Measurements from ENCODE around the gene ZNF521.

ZNF521 gene

DNA sequence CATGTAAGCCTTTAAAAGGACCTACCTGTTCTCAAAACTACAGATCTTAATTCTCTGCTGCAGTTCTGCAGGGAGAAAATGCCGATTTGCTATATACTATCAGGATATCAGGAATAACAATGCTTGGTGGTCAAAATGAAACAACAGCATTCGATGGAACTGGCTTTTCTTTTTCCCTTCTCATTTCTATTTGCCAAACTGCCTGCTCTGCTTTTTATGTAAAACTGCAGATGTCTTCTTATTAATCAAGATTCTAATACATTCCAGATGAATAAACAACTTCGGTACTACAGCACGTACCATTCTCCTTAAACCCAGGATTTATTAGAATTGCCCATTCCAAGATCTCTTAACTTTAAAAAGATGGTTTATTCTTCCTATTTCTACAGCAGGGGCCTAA, 100.9 kb downstream of the ZNF521 start:
- DNase-seq (ENCODE audit: low read depth in 2 of 2, low spot score in 1 of 2): no peak

DNA sequence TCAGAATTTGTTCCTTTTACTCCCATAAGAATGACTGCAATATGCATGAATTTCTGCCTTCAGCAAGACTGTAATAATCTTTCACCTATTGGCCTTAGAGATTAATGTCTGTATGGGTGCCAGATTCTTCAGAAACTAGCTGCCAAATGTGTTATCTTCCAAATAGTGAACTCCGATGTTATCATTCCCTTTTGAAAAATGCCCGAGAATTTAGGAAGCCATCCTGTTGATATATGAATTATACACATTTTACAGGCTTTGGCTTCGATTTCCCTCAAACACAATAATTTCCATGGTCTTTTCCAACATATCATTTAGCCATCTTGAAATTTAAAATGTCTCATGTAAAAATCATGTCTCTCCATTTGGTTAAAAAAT, 101.5 kb downstream of the ZNF521 start:
- DNase-seq (ENCODE audit: low read depth in 2 of 2, low spot score in 1 of 2): no peak

DNA sequence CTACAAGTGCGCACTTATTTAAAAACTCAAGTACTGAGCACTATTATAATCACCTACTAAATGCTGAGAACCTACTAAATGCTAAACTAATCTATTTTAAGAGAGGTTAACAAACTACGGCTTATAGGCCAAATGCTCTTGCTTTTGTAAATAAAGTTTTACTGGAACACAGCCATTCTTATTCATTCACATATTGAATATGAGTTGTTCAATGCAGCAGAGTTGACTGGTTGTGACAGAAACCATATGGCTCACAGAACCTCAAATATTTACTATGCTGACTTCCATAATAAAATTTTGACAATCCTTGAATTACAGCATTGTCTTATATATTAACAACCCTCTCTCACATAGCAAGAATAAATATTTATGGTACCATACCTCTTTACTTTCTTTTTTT, 103.2 kb downstream of the ZNF521 start:
- DNase-seq (ENCODE audit: low read depth in 2 of 2, low spot score in 1 of 2): no peak

DNA sequence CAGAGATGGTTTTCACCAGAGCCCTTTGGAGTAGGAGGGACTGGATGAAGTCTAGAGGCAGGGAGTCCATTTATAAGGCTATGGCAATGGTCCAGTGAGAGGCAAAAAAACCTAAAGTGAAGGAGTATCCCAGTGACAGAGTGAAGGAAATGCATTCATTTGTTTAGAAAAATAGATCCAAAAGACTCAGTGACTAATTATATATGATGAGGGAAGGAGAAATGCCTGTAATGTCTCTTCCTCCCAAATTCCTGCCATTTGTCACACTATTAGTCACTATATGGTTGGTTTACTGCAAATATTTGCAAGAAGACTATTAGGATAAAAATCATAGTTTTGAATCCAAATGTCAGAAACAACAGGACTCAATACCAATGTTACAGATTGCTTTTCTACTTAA, 104.2 kb downstream of the ZNF521 start:
- no peak for DNase-seq (ENCODE audit: low read depth in 2 of 2, low spot score in 1 of 2)

DNA sequence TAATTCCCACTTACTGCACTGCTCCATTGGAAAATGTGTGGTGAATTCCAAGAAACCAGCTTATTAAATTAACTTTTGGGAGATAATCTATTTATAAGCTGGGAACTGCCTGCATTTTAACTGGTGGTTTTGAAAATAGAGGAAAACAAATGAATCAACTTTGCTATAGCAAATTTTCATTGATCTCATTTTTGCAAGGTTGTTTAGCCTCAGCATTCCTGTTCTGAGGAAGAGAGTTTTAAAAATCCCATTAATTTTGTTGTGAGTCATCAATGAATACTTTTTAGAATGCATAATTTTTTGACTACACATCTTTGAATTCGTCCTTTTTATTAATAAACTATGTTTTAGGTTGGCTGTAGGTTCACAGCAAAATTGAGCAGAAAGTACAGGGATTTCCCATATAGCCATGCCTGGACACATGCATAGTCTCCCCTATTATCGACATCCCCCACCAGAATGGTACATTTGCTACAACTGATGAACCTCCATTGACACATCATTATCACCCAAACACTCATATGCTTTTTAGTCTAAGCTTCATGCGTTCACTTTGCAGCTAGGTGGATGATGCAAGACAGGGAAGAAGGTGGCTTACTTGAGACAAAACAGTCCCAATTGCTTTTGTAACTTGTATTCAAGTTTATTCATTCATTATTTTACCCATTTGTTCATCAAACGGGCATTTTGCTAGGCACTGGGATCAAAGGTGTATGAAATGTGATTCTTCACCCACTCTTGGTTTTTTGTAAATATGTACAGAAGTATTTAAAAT, 106.9 kb downstream of the ZNF521 start:
- DNase-seq (ENCODE audit: low read depth in 2 of 2, low spot score in 1 of 2): no peak

DNA sequence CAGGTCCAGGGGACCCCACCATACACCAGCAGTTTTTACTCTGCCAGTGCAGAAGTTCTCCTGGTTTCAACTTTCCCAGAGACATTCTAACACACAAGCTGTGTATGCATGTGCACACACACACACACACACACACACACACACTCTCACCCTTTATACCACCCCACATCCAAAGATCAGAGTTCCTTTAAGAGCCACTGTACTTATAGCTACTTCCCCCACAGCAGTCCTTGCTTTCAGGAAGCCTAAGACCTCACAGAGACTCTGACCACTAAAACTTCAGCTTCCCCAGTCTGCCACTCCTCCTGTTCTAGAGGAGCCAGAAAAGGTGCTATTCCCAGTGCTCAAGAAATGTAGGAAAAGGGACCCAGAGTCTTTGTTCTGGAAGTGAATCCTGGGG, 107.8 kb downstream of the ZNF521 start:
- no peak for DNase-seq (ENCODE audit: low read depth in 2 of 2, low spot score in 1 of 2)

DNA sequence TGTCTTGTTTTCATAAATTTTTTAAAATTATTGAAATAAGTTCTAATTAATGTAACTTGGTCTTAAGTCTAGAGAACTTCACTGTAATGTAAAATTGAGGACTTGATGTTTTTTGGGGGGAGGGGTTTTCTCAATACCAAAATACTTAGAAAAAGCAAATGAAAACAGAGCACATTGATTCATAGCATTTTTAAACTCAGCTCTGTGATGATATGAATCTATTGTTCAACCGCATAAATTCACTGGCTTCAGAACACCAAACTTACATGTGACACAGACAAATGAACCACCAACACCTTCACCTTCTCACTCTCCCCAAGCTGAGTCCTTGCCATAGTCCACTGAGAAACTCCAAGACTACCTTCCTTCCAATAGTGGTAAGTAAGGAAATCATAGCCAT, 108.2 kb downstream of the ZNF521 start:
- no peak for DNase-seq (ENCODE audit: low read depth in 2 of 2, low spot score in 1 of 2)

DNA sequence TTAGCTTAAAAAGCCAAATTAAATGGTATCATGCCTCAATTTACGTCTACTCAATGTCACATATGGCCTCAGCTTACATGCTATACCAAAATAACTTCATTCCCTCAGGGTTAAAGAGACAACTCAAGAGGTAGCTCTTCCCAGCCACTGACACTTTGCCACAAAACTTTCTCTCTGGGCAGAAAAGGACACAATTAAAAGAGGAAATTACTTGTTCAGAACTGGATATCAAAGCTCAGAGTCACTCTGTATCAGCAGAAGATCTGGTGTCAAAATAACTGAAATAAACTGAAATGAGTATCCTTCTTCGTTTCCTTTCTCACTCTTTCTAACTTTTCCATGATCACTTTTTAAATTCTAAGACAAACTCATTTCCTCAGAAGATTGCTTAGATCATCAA, 108.7 kb downstream of the ZNF521 start:
- DNase-seq (ENCODE audit: low read depth in 2 of 2, low spot score in 1 of 2): no peak

DNA sequence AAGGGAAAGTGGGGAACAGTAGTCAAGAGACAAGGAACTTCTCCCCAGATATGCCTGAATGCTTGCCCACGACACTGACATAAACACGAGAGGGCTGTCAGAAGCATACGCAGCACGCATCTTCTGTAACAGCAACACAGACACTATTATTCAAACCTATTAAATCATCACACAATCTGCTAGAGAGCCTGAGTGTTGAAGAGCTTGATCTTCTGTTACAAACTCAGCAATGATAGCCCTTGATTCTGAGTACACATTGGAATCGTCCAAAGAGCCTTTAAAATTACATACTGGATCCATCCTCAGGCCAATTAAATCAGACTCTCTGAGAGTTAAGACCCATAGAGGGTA, 111.6 kb downstream of the ZNF521 start:
- no peak for DNase-seq (ENCODE audit: low read depth in 2 of 2, low spot score in 1 of 2)

DNA sequence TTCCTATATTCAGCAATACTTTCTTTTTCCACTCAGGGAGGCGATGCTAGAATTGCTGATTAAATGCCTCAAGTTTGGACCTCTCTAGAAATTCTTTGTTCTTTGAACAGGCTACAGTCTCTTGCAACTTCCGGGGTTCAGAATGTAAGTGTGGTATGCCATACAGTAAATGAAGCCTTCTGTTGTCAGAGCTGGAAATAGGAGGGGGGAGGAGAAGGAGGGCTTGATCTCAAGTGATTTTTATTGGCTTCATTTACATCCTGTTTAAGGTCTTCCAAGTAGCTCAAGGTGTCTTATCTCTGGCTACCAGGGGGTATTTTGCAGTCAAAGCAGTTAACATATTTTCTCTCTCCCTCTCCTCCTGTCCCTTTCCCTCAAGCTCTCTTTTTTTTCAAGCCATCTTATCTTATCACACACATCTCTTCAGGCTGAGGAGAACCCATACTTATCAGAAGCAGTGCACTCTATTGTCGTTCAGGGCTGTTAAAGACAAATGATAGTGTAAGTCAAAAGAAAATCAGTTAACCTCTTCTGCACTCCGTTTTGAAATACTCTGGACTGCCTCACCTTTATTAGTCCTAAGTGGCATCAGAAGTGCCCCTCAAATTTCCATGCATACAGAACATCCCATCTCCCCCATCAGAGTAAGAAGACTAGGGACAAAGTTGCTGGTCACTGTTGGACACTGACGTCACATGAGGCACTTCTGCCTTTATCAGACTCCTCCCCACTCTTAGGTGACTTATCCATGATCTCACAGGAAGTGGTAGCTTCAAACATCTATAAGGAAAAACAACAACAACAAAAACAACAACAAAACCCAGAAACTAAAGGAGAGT, 112.2 kb downstream of the ZNF521 start:
- DNase-seq (ENCODE audit: low read depth in 2 of 2, low spot score in 1 of 2): no peak

DNA sequence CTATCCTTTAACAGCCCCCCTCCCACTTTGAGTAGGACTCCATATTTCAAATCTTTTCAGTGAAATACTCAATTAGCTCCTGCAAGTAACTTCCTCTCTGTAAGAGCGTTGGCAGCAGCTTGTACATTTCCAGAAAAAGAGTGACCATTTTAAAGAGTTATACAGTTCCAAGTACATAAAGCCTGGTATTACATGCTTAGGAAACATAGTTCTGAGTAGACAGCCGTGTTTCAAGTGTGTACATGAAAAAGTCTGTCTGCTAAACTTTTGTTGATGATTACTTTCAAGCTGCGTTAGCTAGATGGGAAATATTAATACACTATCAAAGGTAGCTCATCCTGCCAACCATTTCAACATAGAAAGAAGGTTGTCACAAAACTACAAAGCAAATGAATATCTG, 112.8 kb downstream of the ZNF521 start:
- no peak for DNase-seq (ENCODE audit: low read depth in 2 of 2, low spot score in 1 of 2)

DNA sequence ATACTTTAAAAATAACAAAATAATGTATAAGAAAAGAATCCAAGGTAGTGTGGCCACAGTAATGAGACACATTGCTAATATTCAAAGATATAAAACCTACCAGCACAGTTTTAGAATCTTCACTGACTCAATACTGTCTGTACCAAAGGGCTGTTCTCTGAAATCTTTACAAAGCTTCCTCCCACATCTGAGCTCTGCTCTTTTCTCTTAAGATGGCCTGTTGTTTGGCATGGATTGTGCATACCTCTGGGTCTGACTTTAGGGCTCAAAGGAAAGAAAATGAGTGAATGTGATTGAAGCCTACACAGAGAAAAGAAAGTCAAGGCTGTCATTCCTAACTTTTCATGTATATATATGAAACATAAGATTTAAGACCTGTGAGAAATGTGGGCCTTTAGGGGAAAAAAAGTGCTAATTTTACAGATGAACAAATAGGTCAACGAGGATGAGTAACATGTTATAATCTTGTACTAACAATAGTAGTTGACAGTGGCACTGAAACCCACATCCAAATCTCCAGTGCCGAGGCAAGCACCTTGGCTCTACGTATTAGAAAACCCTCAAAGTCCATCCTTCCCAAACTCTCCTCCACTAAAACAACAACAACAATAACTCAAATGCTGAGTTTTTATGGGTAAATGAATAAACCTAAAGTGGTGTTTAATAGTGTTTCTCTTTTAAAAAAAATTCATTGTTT, 114.2 kb downstream of the ZNF521 start:
- no peak for DNase-seq (ENCODE audit: low read depth in 2 of 2, low spot score in 1 of 2)

DNA sequence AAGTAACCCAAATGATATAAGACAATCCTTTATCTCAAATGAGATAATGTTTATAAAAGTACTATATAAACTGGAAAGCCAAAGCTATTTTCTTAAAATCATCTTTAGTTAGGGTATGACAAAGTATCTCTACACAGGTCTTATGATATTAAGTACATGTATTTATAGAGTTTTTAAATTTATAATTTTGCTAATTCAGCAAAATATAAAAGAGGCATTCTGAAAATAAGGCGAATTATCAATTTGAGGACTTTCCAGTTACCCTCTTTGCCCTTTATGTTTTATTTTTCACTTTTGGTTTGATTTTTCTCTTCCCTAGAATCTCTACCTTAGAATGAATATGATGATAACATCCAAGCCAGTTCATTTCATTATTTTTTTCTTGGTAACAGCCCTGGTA, 115.2 kb downstream of the ZNF521 start:
- DNase-seq (ENCODE audit: low read depth in 2 of 2, low spot score in 1 of 2): no peak

DNA sequence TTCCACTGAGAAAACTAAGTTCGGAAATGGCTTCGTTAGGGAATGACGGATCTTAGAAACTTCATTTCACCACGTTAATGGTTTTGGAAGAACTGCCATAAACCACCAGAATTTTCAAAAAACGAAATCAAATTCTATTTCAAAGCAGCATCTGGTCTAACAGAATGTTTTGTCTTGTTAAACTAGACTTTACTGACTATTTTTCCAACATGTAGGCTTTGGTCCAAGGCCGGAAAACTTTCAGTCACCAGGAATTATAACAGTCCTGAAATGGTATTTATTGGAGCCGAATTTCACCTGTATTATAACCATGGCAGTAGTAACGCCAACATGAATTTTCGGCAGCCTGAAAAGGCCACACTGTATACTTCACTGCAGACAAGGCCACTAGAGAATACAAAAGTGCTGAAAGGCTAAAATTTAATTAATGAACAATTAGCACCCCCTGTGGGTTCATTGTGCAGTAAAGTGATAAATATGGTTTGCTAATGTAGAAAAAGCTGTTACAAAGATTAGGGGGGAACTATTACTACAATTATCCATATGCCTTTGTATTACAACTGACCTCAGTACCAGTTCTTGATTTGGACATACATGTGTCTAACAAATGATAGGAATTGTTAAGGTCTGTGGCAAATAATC, 116.4 kb downstream of the ZNF521 start:
- no peak for DNase-seq (ENCODE audit: low read depth in 2 of 2, low spot score in 1 of 2)

DNA sequence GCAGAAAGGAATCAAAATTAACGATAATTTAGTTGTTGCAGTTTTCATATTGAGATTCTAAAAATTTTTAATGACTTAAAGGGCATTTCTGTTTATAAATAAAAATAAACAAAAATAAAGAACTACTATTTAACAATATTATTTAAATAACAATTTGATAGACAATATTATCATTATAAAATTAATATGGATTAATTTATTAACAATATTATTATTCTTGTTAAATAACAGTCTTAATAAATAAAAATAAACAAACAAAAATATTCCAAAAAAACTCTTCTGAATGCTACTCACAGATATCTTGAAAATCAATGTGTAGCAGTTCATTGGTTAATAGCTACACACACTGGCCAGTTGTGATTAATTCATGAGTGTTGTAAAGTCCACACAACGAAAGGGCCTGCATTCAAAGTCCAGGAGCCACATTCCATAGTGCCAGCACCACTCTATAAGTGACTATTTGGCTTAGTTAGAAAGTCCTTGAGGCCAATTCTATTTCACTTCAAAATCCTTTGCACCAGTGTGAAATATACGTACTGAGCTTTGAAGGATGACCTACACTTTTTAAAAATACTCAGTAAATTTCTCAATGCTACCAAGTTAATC, 117.1 kb downstream of the ZNF521 start:
- no peak for DNase-seq (ENCODE audit: low read depth in 2 of 2, low spot score in 1 of 2)

DNA sequence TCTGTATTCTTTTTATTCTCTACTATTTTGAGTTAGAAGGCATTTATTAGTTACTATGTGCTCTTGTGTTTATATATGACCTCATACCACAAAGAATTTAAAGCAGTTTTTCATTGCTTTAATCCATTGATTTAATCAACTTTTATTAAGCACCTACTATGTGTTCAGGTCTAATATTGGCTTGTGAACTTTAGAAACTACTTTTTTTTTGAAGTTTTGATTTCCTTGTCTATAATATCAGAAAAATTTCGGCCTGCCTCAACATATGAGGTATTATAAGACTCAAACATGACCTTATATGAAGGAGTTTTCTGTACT, 117.7 kb downstream of the ZNF521 start:
- no peak for DNase-seq (ENCODE audit: low read depth in 2 of 2, low spot score in 1 of 2)

DNA sequence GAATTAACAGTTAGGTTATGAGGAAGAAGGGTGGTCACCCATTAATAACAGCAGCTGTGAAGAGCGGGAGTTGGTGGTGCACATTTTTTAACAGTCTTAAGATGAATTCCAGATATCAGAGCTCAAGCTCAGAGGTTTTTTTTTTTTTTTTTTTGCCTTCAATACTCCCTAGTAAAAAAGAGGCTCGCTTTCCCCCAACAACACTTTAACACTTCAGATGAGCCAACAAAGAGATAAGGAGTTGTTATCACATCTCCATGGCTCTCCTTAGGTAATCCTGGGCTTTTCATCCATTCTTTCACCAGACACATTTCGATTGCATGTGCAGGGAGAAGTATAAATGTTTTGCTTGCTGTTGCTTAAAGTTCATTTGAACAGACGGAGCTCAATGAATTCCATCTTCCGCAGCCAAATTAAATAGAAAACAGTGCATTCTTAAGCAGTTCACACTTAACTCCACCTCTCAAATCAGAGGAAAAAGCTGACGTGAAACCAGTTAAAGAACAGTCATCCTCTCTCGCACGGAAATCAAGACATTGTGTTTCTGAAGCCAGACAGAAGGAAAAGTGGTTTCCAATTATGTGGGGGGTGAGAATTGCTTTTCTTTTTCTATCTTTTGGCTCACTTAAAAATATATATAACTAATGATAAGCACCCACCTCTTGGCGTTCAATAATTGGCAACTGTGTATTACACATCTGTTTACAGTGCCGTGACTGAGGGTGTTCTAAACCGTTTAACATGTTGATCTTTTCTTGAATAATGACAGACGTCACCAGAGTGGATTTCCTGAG, 118.2 kb downstream of the ZNF521 start:
- DNase-seq (ENCODE audit: low read depth in 2 of 2, low spot score in 1 of 2): no peak

DNA sequence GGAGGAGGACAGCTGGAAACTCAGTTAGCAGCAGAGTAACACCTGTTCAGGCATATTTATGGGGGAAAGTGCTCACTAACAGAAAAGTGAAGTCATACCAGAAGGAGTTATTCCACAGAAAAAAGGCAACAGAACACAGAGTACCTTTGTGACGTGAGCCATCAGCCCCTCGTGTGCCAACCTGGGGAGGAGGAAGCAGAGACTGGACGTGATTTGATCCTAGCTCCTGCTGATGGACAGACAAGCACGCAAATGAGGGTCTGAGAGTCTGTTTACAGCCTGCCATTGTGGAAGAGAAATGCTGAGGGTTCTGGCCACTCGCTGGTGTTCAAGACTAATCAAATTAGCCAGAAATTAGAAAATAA, 120.7 kb downstream of the ZNF521 start:
- no peak for DNase-seq (ENCODE audit: low read depth in 2 of 2, low spot score in 1 of 2)

DNA sequence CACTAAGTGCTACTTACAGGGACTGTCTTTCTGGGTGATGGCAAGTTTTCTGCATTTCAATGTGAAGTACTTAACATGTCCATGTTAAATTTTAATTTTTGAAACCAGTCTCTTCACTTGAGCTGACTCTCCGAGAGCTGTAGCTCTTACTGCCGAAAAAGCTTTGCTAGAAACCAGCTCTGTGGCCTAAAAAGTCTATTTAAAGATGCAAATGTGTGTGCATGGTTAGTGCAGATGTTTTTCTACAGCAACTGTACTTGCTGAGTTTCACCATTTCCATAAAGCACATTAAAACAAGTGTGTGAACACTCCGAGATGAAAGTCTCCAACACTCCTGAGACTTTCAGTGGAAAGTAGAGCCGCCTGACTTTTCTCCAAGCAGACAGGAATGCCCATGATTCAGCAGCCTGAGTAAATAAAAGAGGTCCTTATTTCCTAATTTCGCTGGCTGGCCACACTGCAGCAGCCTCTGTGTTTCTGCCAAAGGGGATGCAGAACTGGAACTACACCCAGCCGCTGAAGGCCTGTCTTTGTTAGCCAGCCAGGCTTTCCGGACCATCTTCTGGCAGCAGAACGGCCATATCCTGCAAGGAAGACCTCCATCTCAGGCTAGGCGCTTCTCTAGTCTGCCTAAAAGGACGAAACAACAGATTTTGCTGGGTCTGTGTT, 121.2 kb downstream of the ZNF521 start:
- no peak for DNase-seq (ENCODE audit: low read depth in 2 of 2, low spot score in 1 of 2)

DNA sequence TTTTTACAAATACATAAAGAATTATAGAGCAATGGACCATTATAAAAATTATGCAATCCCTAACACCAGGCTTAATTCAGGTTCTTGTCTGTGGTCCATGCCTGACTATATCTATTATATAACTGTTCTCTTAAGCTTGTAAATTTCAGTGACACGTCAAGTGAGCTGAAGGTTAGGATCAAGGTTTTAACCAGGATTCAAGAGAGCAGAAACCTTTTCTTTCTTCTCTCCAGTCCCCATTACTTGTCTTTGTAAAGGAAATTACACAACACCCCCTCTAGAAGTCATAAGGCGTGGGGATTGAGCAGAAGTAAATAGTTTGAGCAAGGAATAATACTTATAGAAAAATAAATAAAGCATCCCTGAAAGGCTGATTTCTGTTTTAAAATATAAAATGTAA, 122.0 kb downstream of the ZNF521 start:
- DNase-seq (ENCODE audit: low read depth in 2 of 2, low spot score in 1 of 2): no peak

Measured in stimulated activated CD8-positive, alpha-beta memory T cell treated with anti-CD3 and anti-CD28 coated beads, Interleukin-4, amount 100 ng/mL, for 4 hours (primary cell).